MM.1S (cell line): ENCODE data around the gene PRXL2A.

Source experiments
- CTCF ChIP-seq: fragments of 300-600 bp; sonication (generic); IDR thresholded peaks from 2 replicates; pipeline ENCODE4 v1.5.1; 2016; ENCODE audit warnings: antibody characterized with exemption, low read length, mixed read lengths
- EZH2 ChIP-seq: fragments of 300-600 bp; sonication (generic); optimal IDR thresholded peaks from 2 replicates; pipeline ENCODE3; 2017; ENCODE audit warnings: low read depth, mild to moderate bottlenecking, antibody characterized with exemption, low read length, mixed read lengths
- EZH2phosphoT487 ChIP-seq: fragments of 300-600 bp; sonication (generic); IDR thresholded peaks from 2 replicates; pipeline ENCODE4 v1.6.1; 2018; ENCODE audit warnings: antibody characterized with exemption, low read length

GRCh38 chr10:80411681-80412220, 3.4 kb downstream of the PRXL2A start:
- TF ChIP-seq EZH2 (no peak), CTCF (no peak), EZH2phosphoT487 (no peak)
